Uterus (tissue), 4 donors: Measurements from ENCODE around the gene MSI2. TPM values are rescaled to one million over a fixed set of nuclear protein-coding genes. Genes with fewer than 3 reads are reported as not detected.
A peak's percentile ranks its signal among the peaks of the same experiment; 100 is the strongest.

Experiments used
- DNase-seq, 2 donors: peaks; one replicate each; pipeline ENCODE4 v3.0.0-alpha.2; 2019 to 2020
- H3K27ac ChIP-seq, 2 donors: fragments of 200-600 bp; sonication (generic); 1 replicate in 1 of 2; 2 replicates in 1 of 2; pipeline ENCODE4 v1.5.1; 2016 to 2018
- H3K27me3 ChIP-seq, 2 donors: fragments of 200-600 bp; sonication (generic); one replicate each; pipeline ENCODE4 v1.5.1; 2018 to 2019; ENCODE audit warnings: control low read depth in 1 of 2
- H3K36me3 ChIP-seq, 2 donors: fragments of 200-600 bp; sonication (generic); one replicate each; pipeline ENCODE4 v1.5.1; 2019; ENCODE audit warnings: control low read depth in 1 of 2
- H3K4me1 ChIP-seq, 2 donors: fragments of 200-600 bp; sonication (generic); one replicate each; pipeline ENCODE4 v1.5.1; 2018 to 2019; ENCODE audit warnings: control low read depth in 1 of 2
- H3K4me3 ChIP-seq, 2 donors: fragments of 200-600 bp; sonication (generic); 1 replicate in 1 of 2; 2 replicates in 1 of 2; pipeline ENCODE4 v1.5.1; 2018 to 2019; ENCODE audit warnings: mild to moderate bottlenecking in 1 of 2
- H3K9me3 ChIP-seq, 2 donors: fragments of 200-600 bp; sonication (generic); one replicate each; pipeline ENCODE4 v1.5.1; 2019; ENCODE audit warnings: control low read depth in 1 of 2
- POLR2A ChIP-seq, 2 donors: fragments of 450-650 bp; IDR thresholded peaks; one replicate each; pipeline ENCODE4 v1.6.1; 2016; ENCODE audit warnings: antibody characterized with exemption in 2 of 2, mild to moderate bottlenecking in 1 of 2, moderate library complexity in 1 of 2
- intact Hi-C: fragments of 100-400 bp; cut with DNase I; formaldehyde crosslinking; loops from one replicate; pipeline ENCODE4 v1.15.1; 2023; ENCODE audit warnings: low total_unique reads
- total RNA-seq, 4 donors: library from RNA; depleted of rRNA in 3 of 4; stranded (reverse); fragments of >200 nt in 3 of 4; gene quantifications; one replicate each; pipeline versions ENCODE4 v1.1.0 to v1.2.4, GENCODE V29; 2014 to 2023
- TF ChIP-seq, protein P1 (sequence below), 4 experiments: fragments of 200-600 bp in 2 of 4; fragments of 450-650 bp in 2 of 4; sonication (generic) in 2 of 4; IDR thresholded peaks; one replicate each; pipeline ENCODE4 v1.5.1; 2016 to 2019; ENCODE audit warnings: antibody characterized with exemption in 4 of 4, mild to moderate bottlenecking in 2 of 4, moderate library complexity in 1 of 4
- donor health status: DM: yes; HTN: yes; CAD: no.

Gene MSI2
- total RNA-seq, 4 donors from 2014 or later, result 13.2 to 60.8 (median 44.5) TPM

- no peak for DNase-seq
- intact Hi-C loops, result loop anchor here (5.0 kb wide), 1 partner anchor 424 kb away; no protein-coding TSS in a partner anchor
- Histone ChIP-seq H3K9me3 (no peaks in the 10 kb centered on the region), H3K27me3 (no peaks in the 10 kb centered on the region), H3K4me3 (no peak overlapping the region), H3K36me3 (no peaks in the 10 kb centered on the region), H3K4me1 (no peaks in the 10 kb centered on the region), H3K27ac (no peak overlapping the region)
- TF ChIP-seq, protein P1, sequence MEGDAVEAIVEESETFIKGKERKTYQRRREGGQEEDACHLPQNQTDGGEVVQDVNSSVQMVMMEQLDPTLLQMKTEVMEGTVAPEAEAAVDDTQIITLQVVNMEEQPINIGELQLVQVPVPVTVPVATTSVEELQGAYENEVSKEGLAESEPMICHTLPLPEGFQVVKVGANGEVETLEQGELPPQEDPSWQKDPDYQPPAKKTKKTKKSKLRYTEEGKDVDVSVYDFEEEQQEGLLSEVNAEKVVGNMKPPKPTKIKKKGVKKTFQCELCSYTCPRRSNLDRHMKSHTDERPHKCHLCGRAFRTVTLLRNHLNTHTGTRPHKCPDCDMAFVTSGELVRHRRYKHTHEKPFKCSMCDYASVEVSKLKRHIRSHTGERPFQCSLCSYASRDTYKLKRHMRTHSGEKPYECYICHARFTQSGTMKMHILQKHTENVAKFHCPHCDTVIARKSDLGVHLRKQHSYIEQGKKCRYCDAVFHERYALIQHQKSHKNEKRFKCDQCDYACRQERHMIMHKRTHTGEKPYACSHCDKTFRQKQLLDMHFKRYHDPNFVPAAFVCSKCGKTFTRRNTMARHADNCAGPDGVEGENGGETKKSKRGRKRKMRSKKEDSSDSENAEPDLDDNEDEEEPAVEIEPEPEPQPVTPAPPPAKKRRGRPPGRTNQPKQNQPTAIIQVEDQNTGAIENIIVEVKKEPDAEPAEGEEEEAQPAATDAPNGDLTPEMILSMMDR (IDR thresholded peaks at IDR 0.05), result no peak
- TF ChIP-seq POLR2A (IDR thresholded peaks at IDR 0.05), result no peak
Observed at GRCh38 chr17:57670769-57671569, 414.6 kb downstream of the MSI2 start.

GRCh38 chr17:57671667-57672632 lies 415.6 kb downstream of the MSI2 start:
- peak; percentile 64 to 65 for DNase-seq
- intact Hi-C loops, result loop anchor here (5.0 kb wide), 1 partner anchor 425 kb away; no protein-coding TSS in a partner anchor
- no peak for TF ChIP-seq POLR2A (IDR thresholded peaks at IDR 0.05)
- TF ChIP-seq, protein P1 (IDR thresholded peaks at IDR 0.05), result peak; percentile 79 to 92 (median 84)

DNA sequence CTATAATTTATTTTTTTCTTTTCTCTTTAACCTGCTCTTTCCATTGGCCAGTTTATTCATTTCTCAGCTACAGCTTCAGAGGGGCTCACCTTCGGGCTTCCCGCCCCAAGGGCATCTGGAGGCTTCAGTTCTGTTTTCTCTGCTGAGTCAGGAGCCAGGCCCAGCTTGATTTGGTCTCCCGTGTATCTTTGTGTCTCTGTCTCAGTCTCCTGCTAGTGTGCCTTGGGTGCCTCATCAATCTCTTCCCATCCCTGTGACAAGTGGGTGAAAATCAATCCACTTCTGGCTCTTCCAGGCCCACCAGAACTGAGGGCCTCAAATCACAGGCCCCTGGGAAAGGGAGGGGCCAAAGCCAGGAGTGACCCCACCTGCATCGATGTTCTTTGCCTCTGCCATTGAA lies 416.6 kb downstream of the MSI2 start:
- Histone ChIP-seq H3K36me3 (no peaks in the 10 kb centered on the region), H3K27me3 (no peaks in the 10 kb centered on the region), H3K27ac (no peak overlapping the region), H3K4me3 (no peak overlapping the region), H3K4me1 (no peaks in the 10 kb centered on the region), H3K9me3 (no peaks in the 10 kb centered on the region)
- DNase-seq, result no peak
- intact Hi-C loops, result loop anchor here (5.0 kb wide), 1 partner anchor 426 kb away; no protein-coding TSS in a partner anchor
- no peak for TF ChIP-seq POLR2A (IDR thresholded peaks at IDR 0.05)
- TF ChIP-seq, protein P1 (IDR thresholded peaks at IDR 0.05), result no peak

More at GRCh38 chr17:57671667-57672632, 415.6 kb downstream of the MSI2 start:
- no peaks in the 10 kb centered on the region for H3K36me3 ChIP-seq
- H3K9me3 ChIP-seq, result no peaks in the 10 kb centered on the region
- no peak overlapping the region for H3K4me3 ChIP-seq
- H3K27ac ChIP-seq, result no peak overlapping the region
- H3K27me3 ChIP-seq, result no peaks in the 10 kb centered on the region
- H3K4me1 ChIP-seq, result no peaks in the 10 kb centered on the region

DNA sequence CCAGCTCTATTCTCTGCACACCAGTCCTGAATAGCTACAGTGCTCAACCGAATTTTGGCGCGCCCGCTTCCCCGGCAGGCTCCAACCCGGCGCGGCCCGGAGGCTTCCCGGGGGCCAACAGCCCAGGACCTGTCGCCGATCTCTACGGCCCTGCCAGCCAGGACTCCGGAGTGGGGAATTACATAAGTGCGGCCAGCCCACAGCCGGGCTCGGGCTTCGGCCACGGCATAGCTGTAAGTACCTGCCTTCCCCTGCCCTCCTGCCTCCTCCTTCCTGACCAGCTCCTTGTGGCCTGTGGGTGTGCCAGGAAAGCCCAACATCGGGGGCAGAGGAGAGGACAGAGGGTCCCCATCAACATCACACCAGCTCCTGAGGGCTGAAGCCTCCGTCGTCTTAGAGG lies 418.6 kb downstream of the MSI2 start:
- H3K4me3 ChIP-seq, result no peak overlapping the region
- no peaks in the 10 kb centered on the region for H3K4me1 ChIP-seq
- intact Hi-C loops, result loop anchor here (5.0 kb wide), 1 partner anchor 428 kb away; no protein-coding TSS in a partner anchor
- no peak for TF ChIP-seq POLR2A (IDR thresholded peaks at IDR 0.05)
- TF ChIP-seq, protein P1 (IDR thresholded peaks at IDR 0.05), result no peak
- no peaks in the 10 kb centered on the region for H3K9me3 ChIP-seq
- no peaks in the 10 kb centered on the region for H3K27me3 ChIP-seq
- DNase-seq, result no peak
- no peaks in the 10 kb centered on the region for H3K36me3 ChIP-seq
- H3K27ac ChIP-seq, result no peak overlapping the region
